ENCODE results near the gene LAMTOR2. TPM values are rescaled to one million over a fixed set of nuclear protein-coding genes. Genes with fewer than 3 reads are reported as not detected.
A peak's percentile ranks its signal among the peaks of the same experiment; 100 is the strongest.

LAMTOR2 gene
- total RNA-seq, 1 donor from 2014 or later: 60.1 TPM

DNA sequence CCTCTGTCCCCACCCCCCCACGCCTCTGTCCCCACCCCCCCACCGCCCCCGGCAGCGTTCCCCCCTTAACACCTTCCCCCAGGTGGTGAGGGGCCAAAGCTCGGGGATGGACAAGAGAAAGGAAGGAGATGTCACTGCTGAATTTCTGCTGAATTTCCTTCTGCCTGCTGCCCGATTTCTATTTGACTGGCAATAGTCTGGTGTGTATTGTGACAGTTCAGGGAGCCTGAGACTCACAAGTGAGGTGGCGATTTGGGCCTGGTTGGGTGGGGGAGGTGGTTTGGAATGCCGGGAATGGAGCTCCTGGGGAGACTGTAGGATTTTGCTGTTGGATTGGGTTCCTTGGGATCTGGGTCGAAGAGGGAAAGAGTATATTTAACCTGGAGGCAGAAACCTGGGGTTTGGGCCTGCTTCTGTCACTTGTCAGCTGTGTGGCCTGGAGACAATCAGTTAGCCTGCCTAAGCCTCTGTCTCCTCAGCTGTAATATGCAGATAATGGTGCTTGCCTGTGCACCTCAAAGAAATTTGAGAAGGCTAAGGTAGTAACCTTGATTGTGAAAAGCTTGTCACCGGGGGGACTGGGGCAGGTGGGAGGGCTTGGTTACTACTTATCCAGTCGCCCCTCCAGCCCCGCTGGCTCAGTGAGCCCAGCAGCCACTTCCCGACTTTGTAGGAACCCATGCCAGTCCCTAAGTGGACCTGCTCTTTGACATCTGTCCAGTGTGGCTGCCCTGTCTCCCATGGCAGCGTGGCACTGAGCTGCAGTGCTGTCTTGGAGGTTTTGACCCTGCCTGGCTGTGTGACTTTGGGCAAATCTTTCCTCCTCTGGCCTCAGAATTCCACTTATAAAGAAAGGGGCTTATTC lies 52.3 kb downstream of the LAMTOR2 start:
- no peak for TF ChIP-seq EZH2 (IDR thresholded peaks at IDR 0.05; ENCODE audit: insufficient read depth, low read length)
- TF ChIP-seq, protein P1, sequence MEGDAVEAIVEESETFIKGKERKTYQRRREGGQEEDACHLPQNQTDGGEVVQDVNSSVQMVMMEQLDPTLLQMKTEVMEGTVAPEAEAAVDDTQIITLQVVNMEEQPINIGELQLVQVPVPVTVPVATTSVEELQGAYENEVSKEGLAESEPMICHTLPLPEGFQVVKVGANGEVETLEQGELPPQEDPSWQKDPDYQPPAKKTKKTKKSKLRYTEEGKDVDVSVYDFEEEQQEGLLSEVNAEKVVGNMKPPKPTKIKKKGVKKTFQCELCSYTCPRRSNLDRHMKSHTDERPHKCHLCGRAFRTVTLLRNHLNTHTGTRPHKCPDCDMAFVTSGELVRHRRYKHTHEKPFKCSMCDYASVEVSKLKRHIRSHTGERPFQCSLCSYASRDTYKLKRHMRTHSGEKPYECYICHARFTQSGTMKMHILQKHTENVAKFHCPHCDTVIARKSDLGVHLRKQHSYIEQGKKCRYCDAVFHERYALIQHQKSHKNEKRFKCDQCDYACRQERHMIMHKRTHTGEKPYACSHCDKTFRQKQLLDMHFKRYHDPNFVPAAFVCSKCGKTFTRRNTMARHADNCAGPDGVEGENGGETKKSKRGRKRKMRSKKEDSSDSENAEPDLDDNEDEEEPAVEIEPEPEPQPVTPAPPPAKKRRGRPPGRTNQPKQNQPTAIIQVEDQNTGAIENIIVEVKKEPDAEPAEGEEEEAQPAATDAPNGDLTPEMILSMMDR (IDR thresholded peaks at IDR 0.05; ENCODE audit: insufficient read depth, low read depth, low read length): no peak
- Mint-ChIP-seq H3K36me3 (ENCODE audit: low read depth, unreplicated experiment) (peaks cover 4% of the 10 kb centered on the region), H3K9me3 (ENCODE audit: unreplicated experiment) (no peaks in the 10 kb centered on the region), H3K4me3 (ENCODE audit: unreplicated experiment) (peak overlapping the region; percentile 85), H3K4me1 (ENCODE audit: low read depth, unreplicated experiment) (peaks cover 40% of the 10 kb centered on the region), H3K27ac (ENCODE audit: unreplicated experiment) (peak overlapping the region; percentile 100), H3K27me3 (ENCODE audit: low read depth, unreplicated experiment) (no peaks in the 10 kb centered on the region)
- Histone ChIP-seq H2AFZ (ENCODE audit: low read depth, low read length) (peak overlapping the region; percentile 46), H3K27me3 (ENCODE audit: insufficient read depth, low read length) (no peaks in the 10 kb centered on the region), H3K27ac (ENCODE audit: low read depth, low read length) (peak overlapping the region; percentile 94), H3K79me2 (ENCODE audit: insufficient read depth, low read length) (peaks cover 21% of the 10 kb centered on the region), H3K9ac (ENCODE audit: low read length) (peak overlapping the region; percentile 90), H3K4me3 (ENCODE audit: insufficient read depth, low read depth, low read length) (peak overlapping the region; percentile 27), H3K9me3 (ENCODE audit: insufficient read depth, low read depth, low read length) (no peaks in the 10 kb centered on the region), H4K20me1 (ENCODE audit: insufficient read depth, low read length) (no peaks in the 10 kb centered on the region), H3K4me1 (ENCODE audit: insufficient read depth, low read length) (peaks cover 54% of the 10 kb centered on the region), H3K4me2 (ENCODE audit: low read length) (peak overlapping the region; percentile 82), H3K36me3 (ENCODE audit: insufficient read depth, low read length) (no peaks in the 10 kb centered on the region)
- FAIRE-seq: no peak
- no peak for DNase-seq (ENCODE audit: low read depth)

- Histone ChIP-seq H3K36me3 (ENCODE audit: insufficient read depth, low read length) (no peaks in the 10 kb centered on the region), H3K4me3 (ENCODE audit: insufficient read depth, low read depth, low read length) (no peak overlapping the region), H3K27me3 (ENCODE audit: insufficient read depth, low read length) (no peaks in the 10 kb centered on the region), H3K9me3 (ENCODE audit: insufficient read depth, low read depth, low read length) (no peaks in the 10 kb centered on the region), H3K9ac (ENCODE audit: low read length) (no peak overlapping the region), H3K4me2 (ENCODE audit: low read length) (no peak overlapping the region), H2AFZ (ENCODE audit: low read depth, low read length) (no peak overlapping the region), H4K20me1 (ENCODE audit: insufficient read depth, low read length) (no peaks in the 10 kb centered on the region), H3K27ac (ENCODE audit: low read depth, low read length) (no peak overlapping the region), H3K4me1 (ENCODE audit: insufficient read depth, low read length) (peaks cover 56% of the 10 kb centered on the region), H3K79me2 (ENCODE audit: insufficient read depth, low read length) (peaks cover 16% of the 10 kb centered on the region)
- H3K9me3 Mint-ChIP-seq (ENCODE audit: unreplicated experiment): no peaks in the 10 kb centered on the region
- peak overlapping the region; percentile 59 for H3K27ac Mint-ChIP-seq (ENCODE audit: unreplicated experiment)
- H3K4me3 Mint-ChIP-seq (ENCODE audit: unreplicated experiment): no peak overlapping the region
- TF ChIP-seq, protein P1 (IDR thresholded peaks at IDR 0.05; ENCODE audit: insufficient read depth, low read depth, low read length): no peak
- no peak for TF ChIP-seq EZH2 (IDR thresholded peaks at IDR 0.05; ENCODE audit: insufficient read depth, low read length)
- H3K36me3 Mint-ChIP-seq (ENCODE audit: low read depth, unreplicated experiment): peaks cover 4% of the 10 kb centered on the region
- DNase-seq (ENCODE audit: low read depth) (no peak), FAIRE-seq (no peak)
- H3K4me1 Mint-ChIP-seq (ENCODE audit: low read depth, unreplicated experiment): peaks cover 43% of the 10 kb centered on the region
- H3K27me3 Mint-ChIP-seq (ENCODE audit: low read depth, unreplicated experiment): no peaks in the 10 kb centered on the region
These were observed 53.5 kb downstream of the LAMTOR2 start for GRCh38 chr1:156108057-156108456.

Other genes starting within 250 kb of the LAMTOR2 start
- 52.8 and 58.2 TPM in 2 replicates for gene GON4L, start 197.6 kb upstream of the LAMTOR2 start, total RNA-seq
- gene SYT11, start 195.2 kb upstream of the LAMTOR2 start, total RNA-seq: 22.1 and 22.3 TPM in 2 replicates
- 59.4 and 63.2 TPM in 2 replicates for gene RIT1, start 143.4 kb upstream of the LAMTOR2 start, total RNA-seq
- 44.6 and 48.2 TPM in 2 replicates for gene KHDC4, start 120.4 kb upstream of the LAMTOR2 start, total RNA-seq
- not detected in 2 replicates for gene RXFP4, start 113.1 kb upstream of the LAMTOR2 start, total RNA-seq
- 98.3 and 99.3 TPM in 2 replicates for gene ARHGEF2, start 76.2 kb upstream of the LAMTOR2 start, total RNA-seq
- 236 and 244 TPM in 2 replicates for gene SSR2, start 33.8 kb upstream of the LAMTOR2 start, total RNA-seq
- gene UBQLN4, start 984 bp upstream of the LAMTOR2 start, total RNA-seq: 33.5 and 40.0 TPM in 2 replicates
- 0.99 and 3.1 TPM in 2 replicates for gene RAB25, start 6.4 kb downstream of the LAMTOR2 start, total RNA-seq
- 32.9 and 37.6 TPM in 2 replicates for gene MEX3A, start 27.7 kb downstream of the LAMTOR2 start, total RNA-seq
- 429 and 464 TPM in 2 replicates for gene LMNA, start 59.9 kb downstream of the LAMTOR2 start, total RNA-seq
- 0.66 and 1.1 TPM in 2 replicates for gene SEMA4A, start 98.8 kb downstream of the LAMTOR2 start, total RNA-seq
- gene SLC25A44, start 139.3 kb downstream of the LAMTOR2 start, total RNA-seq: 21.3 and 21.7 TPM in 2 replicates
- 28.9 and 29.9 TPM in 2 replicates for gene PMF1, start 158.2 kb downstream of the LAMTOR2 start, total RNA-seq
- gene BGLAP, start 187.4 kb downstream of the LAMTOR2 start, total RNA-seq: 0.66 TPM in 1 of 2 replicates, not detected in the other
- gene PAQR6, start 193.3 kb downstream of the LAMTOR2 start, total RNA-seq: 6.4 and 7.2 TPM in 2 replicates
- 75.6 and 81.4 TPM in 2 replicates for gene SMG5, start 228.0 kb downstream of the LAMTOR2 start, total RNA-seq
- gene TMEM79, start 229.5 kb downstream of the LAMTOR2 start, total RNA-seq: 3.0 and 3.2 TPM in 2 replicates
- gene GLMP, start 240.9 kb downstream of the LAMTOR2 start, total RNA-seq: 43.6 and 52.5 TPM in 2 replicates
- 0.34 TPM in 1 of 2 replicates, not detected in the other for gene VHLL, start 244.5 kb downstream of the LAMTOR2 start, total RNA-seq